ENCODE results near the gene CDKN2AIPNL.

DNA sequence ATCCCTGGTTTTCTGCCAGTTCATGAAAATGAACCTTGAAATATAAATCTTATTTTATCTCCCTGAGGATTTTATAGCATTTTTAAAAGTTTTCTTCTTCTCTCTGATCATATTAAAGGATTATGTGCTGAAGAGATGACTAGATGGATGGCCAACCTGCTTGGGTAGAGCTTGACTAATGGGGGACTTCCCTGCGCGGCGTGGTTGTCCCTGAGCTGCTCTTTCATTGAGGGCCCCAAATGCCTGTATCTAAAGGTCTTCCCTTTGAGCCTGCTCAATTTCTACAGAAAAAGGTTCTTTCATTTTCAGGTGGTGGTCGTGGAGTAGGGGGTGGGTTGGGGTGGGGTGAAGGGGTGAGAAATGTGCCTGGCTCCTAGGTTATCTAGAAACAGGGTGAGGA lies 20.5 kb upstream of the CDKN2AIPNL start:
- TF ChIP-seq, protein P1, sequence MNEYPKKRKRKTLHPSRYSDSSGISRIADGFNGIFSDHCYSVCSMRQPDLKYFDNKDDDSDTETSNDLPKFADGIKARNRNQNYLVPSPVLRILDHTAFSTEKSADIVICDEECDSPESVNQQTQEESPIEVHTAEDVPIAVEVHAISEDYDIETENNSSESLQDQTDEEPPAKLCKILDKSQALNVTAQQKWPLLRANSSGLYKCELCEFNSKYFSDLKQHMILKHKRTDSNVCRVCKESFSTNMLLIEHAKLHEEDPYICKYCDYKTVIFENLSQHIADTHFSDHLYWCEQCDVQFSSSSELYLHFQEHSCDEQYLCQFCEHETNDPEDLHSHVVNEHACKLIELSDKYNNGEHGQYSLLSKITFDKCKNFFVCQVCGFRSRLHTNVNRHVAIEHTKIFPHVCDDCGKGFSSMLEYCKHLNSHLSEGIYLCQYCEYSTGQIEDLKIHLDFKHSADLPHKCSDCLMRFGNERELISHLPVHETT (tag by site-specific recombination; IDR thresholded peaks at IDR 0.05), result no peak
- TF ChIP-seq ZBTB7A (tag by site-specific recombination; IDR thresholded peaks at IDR 0.05; ENCODE audit: low read depth) (no peak), ZNF335 (tag by site-specific recombination; conservative IDR thresholded peaks at IDR 0.05) (no peak), ZNF175 (tag by site-specific recombination; IDR thresholded peaks at IDR 0.05) (no peak), ZNF658 (tag by site-specific recombination; IDR thresholded peaks at IDR 0.05) (no peak), ZNF146 (tag by site-specific recombination; IDR thresholded peaks at IDR 0.05) (no peak)
- TF ChIP-seq, protein P2, sequence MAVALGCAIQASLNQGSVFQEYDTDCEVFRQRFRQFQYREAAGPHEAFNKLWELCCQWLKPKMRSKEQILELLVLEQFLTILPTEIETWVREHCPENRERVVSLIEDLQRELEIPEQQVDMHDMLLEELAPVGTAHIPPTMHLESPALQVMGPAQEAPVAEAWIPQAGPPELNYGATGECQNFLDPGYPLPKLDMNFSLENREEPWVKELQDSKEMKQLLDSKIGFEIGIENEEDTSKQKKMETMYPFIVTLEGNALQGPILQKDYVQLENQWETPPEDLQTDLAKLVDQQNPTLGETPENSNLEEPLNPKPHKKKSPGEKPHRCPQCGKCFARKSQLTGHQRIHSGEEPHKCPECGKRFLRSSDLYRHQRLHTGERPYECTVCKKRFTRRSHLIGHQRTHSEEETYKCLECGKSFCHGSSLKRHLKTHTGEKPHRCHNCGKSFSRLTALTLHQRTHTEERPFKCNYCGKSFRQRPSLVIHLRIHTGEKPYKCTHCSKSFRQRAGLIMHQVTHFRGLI (tag by site-specific recombination; IDR thresholded peaks at IDR 0.05), result no peak
- TF ChIP-seq, protein P3, sequence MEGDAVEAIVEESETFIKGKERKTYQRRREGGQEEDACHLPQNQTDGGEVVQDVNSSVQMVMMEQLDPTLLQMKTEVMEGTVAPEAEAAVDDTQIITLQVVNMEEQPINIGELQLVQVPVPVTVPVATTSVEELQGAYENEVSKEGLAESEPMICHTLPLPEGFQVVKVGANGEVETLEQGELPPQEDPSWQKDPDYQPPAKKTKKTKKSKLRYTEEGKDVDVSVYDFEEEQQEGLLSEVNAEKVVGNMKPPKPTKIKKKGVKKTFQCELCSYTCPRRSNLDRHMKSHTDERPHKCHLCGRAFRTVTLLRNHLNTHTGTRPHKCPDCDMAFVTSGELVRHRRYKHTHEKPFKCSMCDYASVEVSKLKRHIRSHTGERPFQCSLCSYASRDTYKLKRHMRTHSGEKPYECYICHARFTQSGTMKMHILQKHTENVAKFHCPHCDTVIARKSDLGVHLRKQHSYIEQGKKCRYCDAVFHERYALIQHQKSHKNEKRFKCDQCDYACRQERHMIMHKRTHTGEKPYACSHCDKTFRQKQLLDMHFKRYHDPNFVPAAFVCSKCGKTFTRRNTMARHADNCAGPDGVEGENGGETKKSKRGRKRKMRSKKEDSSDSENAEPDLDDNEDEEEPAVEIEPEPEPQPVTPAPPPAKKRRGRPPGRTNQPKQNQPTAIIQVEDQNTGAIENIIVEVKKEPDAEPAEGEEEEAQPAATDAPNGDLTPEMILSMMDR (tag by site-specific recombination; IDR thresholded peaks at IDR 0.05), result no peak

All from HEK293 (cell line).